IMR-90 (cell line): Measurements from ENCODE around the gene KLHDC7B. TPM values are rescaled to one million over a fixed set of nuclear protein-coding genes. Genes with fewer than 3 reads are reported as not detected.

ENCODE experiments used
- CHD1 ChIP-seq: IDR thresholded peaks from 2 replicates; pipeline ENCODE4 v1.6.1; 2012; ENCODE audit warnings: low read depth, low read length, improper control_type of control experiment
- CTCF ChIP-seq: conservative IDR thresholded peaks from 2 replicates; pipeline ENCODE4 v1.5.1; 2012; ENCODE audit warnings: mild to moderate bottlenecking, low read depth, low read length, improper control_type of control experiment
- MAZ ChIP-seq: IDR thresholded peaks from 2 replicates; pipeline ENCODE4 v1.6.1; 2012; ENCODE audit warnings: low read depth, mild to moderate bottlenecking, low read length, improper control_type of control experiment, moderate library complexity, borderline replicate concordance
- POLR2A ChIP-seq: IDR thresholded peaks from 2 replicates; pipeline ENCODE4 v1.6.1; 2012; ENCODE audit warnings: mild to moderate bottlenecking, low read depth, low read length
- RAD21 ChIP-seq: IDR thresholded peaks from 2 replicates; pipeline ENCODE4 v1.6.1; 2012; ENCODE audit warnings: low read length, improper control_type of control experiment
- polyA plus RNA-seq, 3 experiments: library from polyadenylated mRNA; depleted of rRNA; stranded (reverse); fragments of >200 nt; gene quantifications; 2 replicates each; pipeline ENCODE4 v1.2.3, GENCODE V29; 2012; ENCODE audit warnings: low replicate concordance in 1 of 3
- total RNA-seq: library from RNA; depleted of rRNA; stranded (reverse); fragments of >200 nt; gene quantifications from 2 replicates; pipeline ENCODE4 v1.2.3, GENCODE V29; 2012

KLHDC7B gene
- total and polyA plus RNA-seq, 2 of the 4 experiments (the other 2 are of a cell fraction), result 0.05 TPM; not detected in 1

GRCh38 chr22:50505776-50506610 is 39.7 kb upstream of the KLHDC7B start (continued):
- no peak for TF ChIP-seq CTCF
- TF ChIP-seq POLR2A, result no peak
- TF ChIP-seq RAD21, result no peak
- no peak for TF ChIP-seq CHD1
- no peak for TF ChIP-seq MAZ
